ENCODE data around the gene YWHAE. TPM values are rescaled to one million over a fixed set of nuclear protein-coding genes. Genes with fewer than 3 reads are reported as not detected.

The YWHAE gene
- total and polyA plus RNA-seq, 10 of the 15 experiments (the other 5 are each of a cell fraction or from before 2014, with no cell fraction given) = 189 to 651 (median 469) TPM

GRCh38 chr17:1300371-1300905, 99.6 kb downstream of the YWHAE start (continued):
- TF ChIP-seq ZNF592 (IDR thresholded peaks at IDR 0.05) = no peak
- TF ChIP-seq CEBPZ (IDR thresholded peaks at IDR 0.05; ENCODE audit: low read depth, low read length) = no peak
- no peak for TF ChIP-seq IKZF1 (conservative IDR thresholded peaks at IDR 0.05)
- TF ChIP-seq ZBTB11 (CRISPR knock-in tag; IDR thresholded peaks at IDR 0.05) = no peak

Measured in GM12878 (cell line).